Measurements from ENCODE around the gene BEST4. TPM values are rescaled to one million over a fixed set of nuclear protein-coding genes. Genes with fewer than 3 reads are reported as not detected.
"Not testable (repeated sequence)": the region's sequence is repeated elsewhere in the genome, so short reads cannot be mapped to it uniquely, and the experiment has no call there.

Gene BEST4
- total RNA-seq, 3 donors from 2014 or later = 35.1 to 179 (median 94.0) TPM

GRCh38 chr1:44827197-44828002 is 39.4 kb upstream of the BEST4 start:
- Histone ChIP-seq H3K36me3 (ENCODE audit: low read depth) (no peaks in the 10 kb centered on the region), H3K4me1 (ENCODE audit: low read depth) (no peaks in the 10 kb centered on the region), H3K9me3 (no peaks in the 10 kb centered on the region), H3K4me3 (no peak overlapping the region)
- intact Hi-C loops (cut with DNase I, micrococcal nuclease) = no loop called here
- TF ChIP-seq CTCF (IDR thresholded peaks at IDR 0.05) = no peak
- DNase-seq (peak in 1 of 3 donors; percentile 47), ATAC-seq (no peak)

- intact Hi-C loops (cut with DNase I, micrococcal nuclease) = no loop called here
- DNase-seq (peak; percentile 27 to 77 (median 40)), ATAC-seq (peak; percentile 68)
- H3K36me3 ChIP-seq (ENCODE audit: low read depth) = no peaks in the 10 kb centered on the region
- no peak for TF ChIP-seq CTCF (IDR thresholded peaks at IDR 0.05)
- no peaks in the 10 kb centered on the region for H3K4me1 ChIP-seq (ENCODE audit: low read depth)
- no peak overlapping the region for H3K4me3 ChIP-seq
- no peaks in the 10 kb centered on the region for H3K9me3 ChIP-seq
These were observed 38.6 kb upstream of the BEST4 start for GRCh38 chr1:44826375-44827196.

- intact Hi-C loops (cut with DNase I, micrococcal nuclease) = not testable (repeated sequence)
These were observed 36.4 kb upstream of the BEST4 start for GRCh38 chr1:44824392-44824791.

GRCh38 chr1:44822981-44823451 is 35.0 kb upstream of the BEST4 start:
- TF ChIP-seq CTCF (IDR thresholded peaks at IDR 0.05) = no peak
- DNase-seq (peak in 2 of 3 donors; percentile 12 to 52), ATAC-seq (no peak)
- H3K4me3 ChIP-seq = no peak overlapping the region
- no peaks in the 10 kb centered on the region for H3K36me3 ChIP-seq (ENCODE audit: low read depth)
- no peaks in the 10 kb centered on the region for H3K9me3 ChIP-seq
- H3K4me1 ChIP-seq (ENCODE audit: low read depth) = peaks cover 5% of the 10 kb centered on the region
- intact Hi-C loops (cut with DNase I, micrococcal nuclease) = no loop called here

More at GRCh38 chr1:44824392-44824791, 36.4 kb upstream of the BEST4 start:
- H3K36me3 ChIP-seq (ENCODE audit: low read depth); H3K4me1 ChIP-seq (ENCODE audit: low read depth); ATAC-seq; H3K9me3 ChIP-seq; H3K4me3 ChIP-seq: not testable (repeated sequence)
- DNase-seq = peak in 1 of 3 donors; percentile 5

- no peaks in the 10 kb centered on the region for H3K9me3 ChIP-seq
- ATAC-seq = no peak
- intact Hi-C loops (cut with DNase I, micrococcal nuclease) = no loop called here
These were observed 34.2 kb upstream of the BEST4 start for GRCh38 chr1:44822131-44822701.

More at GRCh38 chr1:44822131-44822701, 34.2 kb upstream of the BEST4 start:
- peaks cover 5% of the 10 kb centered on the region for H3K4me1 ChIP-seq (ENCODE audit: low read depth)
- H3K4me3 ChIP-seq = no peak overlapping the region
- no peaks in the 10 kb centered on the region for H3K36me3 ChIP-seq (ENCODE audit: low read depth)
- no peak for TF ChIP-seq CTCF (IDR thresholded peaks at IDR 0.05)
- DNase-seq = peak in 1 of 3 donors; percentile 50
